HG03095 (cell line): ENCODE measurements around the gene MTCH2.
A peak's percentile ranks its signal among the peaks of the same experiment; 100 is the strongest.

Source experiments
- ATAC-seq: cut with Tn5 transposase; IDR thresholded peaks from one replicate; pipeline ENCODE4 v1.9.1; 2021; ENCODE audit warnings: moderate library complexity; ENCODE audit not compliant: unreplicated experiment

The MTCH2 gene

DNA sequence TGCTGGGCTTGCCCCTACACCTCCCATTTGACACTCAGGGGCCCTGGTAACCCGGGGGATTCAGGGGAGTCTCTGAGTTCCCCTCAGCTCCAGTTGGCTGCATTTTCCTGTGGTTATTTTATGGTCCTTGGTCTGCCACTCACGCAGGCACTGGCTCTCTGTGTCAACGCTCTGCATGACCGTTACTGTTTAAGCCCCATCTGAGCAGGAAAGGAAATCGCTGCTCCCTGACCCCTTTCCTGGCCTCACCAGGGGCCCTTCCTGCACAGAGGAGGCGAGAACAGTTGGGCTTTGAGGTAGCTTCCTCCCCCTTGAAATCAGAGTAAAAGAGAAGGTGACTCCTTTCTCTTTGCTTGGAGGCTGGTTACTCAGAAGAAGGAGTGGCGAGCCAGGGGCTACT is 50.6 kb downstream of the MTCH2 start:
- ATAC-seq, result no peak

DNA sequence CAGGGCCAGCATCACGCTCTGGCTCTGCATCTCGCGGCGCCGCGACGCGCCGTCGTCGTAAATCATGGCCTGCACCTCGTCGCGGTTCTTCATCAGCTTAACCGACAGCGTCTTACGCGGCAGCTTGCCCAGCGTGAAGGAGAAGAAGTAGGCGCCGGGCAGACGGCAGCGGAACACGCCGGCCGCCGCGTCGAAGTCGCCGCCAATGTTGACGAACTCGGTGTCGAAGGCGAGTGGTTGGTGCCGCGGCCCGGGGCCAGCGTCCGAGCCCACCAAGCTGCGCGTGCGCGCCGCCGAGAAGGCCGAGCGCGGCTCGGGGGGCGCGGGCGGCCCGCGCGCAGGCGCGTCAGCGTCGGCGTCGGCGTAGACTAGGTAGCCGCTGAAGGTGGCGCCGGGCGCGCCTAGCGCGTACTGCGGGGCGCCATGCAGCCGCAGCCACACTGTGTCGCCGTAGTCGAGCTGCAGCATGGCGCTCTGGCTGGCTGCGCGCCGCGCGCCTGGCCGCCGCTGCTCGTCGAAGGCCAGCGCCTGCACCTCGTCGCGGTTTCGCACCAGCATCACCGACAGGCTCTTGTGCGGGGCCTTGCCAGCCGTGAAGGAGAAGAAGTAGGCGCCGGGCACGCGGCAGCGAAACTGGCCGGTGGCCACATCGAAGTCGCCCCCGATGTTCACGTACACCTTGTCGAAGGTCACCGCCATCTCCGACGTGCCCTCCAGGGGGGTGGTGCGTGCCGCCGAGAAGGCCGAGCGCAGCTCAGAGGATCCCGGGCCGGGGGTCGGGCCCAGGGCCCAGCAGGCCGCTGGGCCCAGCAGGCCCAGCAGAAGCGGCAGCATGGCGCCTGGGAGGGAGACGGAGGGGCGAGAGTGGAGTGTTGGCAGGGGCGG is 52.1 kb downstream of the MTCH2 start:
- no peak for ATAC-seq

GRCh38 chr11:47589584-47589976 is 52.8 kb downstream of the MTCH2 start:
- ATAC-seq, result no peak

- ATAC-seq, result no peak
Observed at GRCh38 chr11:47589118-47589517, 53.2 kb downstream of the MTCH2 start.

DNA sequence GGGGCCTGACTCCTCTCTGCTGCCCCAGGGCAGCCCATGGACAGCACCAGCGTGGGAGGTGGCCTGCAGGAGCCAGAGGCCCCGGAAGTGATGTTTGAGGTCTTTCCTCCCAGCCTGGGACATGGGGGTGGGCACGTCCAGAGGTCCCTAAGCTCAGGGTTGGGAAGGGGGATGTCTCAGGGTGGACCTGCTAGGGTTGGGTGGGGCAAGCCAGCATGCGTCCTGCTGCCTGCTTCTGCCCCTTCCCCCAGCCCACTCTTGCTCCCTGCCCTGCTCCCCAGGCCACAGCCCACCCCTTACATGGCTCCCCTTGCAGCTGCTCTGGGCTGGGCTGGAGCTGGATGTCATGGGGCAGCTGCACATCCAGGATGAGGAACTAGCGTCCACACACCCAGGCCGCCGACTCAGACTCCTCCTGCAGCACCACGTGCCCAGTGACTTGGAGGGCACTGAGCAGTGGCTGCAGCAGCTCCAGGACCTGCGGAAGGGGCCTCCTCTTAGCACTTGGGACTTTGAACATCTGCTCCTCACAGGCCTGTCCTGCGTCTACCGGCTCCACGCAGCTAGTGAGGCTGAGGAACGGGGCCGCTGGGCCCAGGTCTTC is 54.5 kb downstream of the MTCH2 start:
- no peak for ATAC-seq

- ATAC-seq, result no peak
Observed at GRCh38 chr11:47587039-47587716, 55.2 kb downstream of the MTCH2 start.

GRCh38 chr11:47586098-47586855 is 56.1 kb downstream of the MTCH2 start, which contains the start of gene FAM180B:
FAM180B (plus strand) TSS chr11:47586678; CDS start chr11:47586769, 91 bp downstream.
- ATAC-seq, result no peak

DNA sequence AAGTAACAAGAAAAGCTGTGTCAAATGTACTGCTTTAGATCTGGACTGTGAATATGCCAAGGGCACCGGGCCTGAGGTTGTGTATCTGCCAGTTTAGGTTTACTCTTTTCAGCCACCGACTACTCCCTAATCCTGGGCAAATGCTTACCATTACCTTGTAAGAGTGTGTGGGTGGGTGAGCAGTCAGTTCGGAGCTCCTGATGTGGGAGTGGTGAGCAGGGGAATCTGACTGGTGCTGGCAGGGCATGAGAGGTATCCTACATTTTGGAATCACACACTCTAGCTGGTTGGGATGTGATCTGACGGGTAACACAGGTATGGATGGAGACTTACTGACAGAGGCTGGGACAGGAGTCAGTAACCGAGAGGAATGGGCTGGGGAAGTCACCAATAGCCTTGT is 58.5 kb downstream of the MTCH2 start:
- no peak for ATAC-seq

DNA sequence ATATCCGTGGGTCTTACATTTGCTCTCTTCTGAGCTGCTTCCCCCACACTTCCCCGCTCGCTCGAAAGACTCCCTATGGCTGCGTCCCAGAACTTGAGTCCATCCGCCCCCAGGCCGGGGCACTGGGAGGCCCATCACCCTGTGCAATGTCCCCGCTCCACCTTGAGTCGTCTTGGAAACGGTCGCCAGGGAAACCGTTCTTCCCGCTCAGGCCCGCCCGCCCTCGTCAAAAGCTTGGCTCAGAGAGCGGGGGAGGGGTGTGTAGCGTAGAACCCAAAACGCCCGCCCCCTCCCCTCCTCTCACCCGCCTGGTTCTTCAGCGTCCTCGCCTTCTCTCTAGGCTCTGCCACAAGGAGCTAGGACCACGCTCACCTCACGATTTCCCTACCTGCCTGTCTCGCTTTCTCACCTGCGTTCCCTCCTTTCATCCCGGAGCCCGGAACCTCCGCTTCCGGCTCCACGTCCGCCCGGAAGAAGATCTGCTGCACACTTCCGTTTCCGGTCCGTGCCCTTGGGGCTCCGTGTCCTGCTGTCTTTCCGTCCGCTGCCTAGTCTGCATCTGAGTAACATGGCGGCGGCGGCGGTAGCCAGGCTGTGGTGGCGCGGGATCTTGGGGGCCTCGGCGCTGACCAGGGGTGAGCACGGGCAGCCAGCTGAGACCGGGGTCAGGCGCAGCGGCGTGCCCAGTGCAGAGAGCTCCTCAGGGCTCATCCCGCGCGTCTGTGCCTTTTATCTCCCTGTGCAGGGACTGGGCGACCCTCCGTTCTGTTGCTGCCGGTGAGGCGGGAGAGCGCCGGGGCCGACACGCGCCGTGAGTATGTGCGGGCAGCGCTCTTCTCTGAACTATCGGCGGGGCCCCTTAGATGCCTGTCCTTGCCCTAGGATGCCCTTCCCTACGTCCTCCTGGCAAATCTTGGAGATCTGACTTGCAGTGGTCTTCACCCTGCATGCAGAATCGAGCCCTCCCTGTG is 63.5 kb downstream of the MTCH2 start, which contains the start of the genes KBTBD4 and NDUFS3:
TSS of gene KBTBD4 (minus strand) at position 447 of the 971 bp plus-strand sequence. CDS start at position 428, 19 bp downstream.
TSS of gene NDUFS3 (plus strand) at position 551 of the 971 bp plus-strand sequence. CDS start at position 569, 18 bp downstream.
- ATAC-seq, result peak; percentile 90

DNA sequence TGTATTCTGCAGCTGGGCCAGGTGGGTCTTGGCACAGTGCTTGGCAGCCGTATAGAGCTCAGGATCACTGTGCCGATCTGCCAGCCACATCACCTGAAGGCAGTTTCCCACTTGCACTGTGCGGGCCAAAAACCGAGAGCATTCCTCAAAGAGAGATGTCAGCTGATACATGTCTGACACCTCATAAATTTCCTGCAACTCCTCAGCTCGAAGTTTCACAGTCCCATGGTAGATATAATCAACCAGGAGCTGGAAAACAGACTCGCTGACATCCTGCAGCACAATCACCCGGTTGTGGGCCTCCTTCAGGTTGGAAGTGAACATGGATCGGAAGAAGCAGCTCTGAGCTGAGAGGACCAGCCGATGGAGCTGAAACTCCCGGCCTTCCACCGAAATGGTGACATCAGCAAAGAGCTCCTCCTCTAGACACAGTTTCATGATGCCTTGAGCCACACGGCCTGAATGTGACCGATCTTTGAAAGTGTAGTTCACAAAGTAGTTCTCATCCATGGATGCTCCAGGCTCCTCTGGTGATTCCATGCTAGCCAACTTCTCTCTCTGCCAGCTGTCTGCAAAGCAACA is 64.8 kb downstream of the MTCH2 start:
- ATAC-seq, result no peak

GRCh38 chr11:47573321-47573720 is 69.0 kb downstream of the MTCH2 start:
- ATAC-seq, result no peak

DNA sequence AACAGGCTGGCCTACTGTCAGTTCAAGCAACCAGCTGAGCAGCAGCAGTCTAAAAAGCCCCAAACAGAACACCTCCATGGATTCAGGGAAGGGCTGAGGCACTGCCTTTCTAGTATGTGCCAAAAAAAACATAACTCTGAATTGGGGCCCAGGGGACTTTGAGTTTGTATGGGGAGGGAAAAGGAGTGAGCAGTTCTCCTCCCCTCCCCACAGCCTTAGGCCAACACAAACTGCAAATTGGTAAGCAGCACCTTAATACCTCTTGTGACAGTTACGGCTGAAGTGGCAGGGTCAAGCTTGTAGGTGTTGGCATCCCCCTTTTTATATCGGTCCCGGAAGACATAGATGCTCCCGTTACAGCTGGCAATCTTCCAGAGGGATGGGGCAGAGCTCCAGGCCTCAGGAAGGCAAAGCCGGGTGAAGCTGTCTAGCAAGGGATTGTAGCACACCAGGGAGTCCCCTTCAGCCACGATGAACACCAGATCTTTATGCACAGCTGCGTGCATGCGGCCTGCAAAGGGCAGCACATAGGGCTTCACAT is 69.6 kb downstream of the MTCH2 start:
- no peak for ATAC-seq

DNA sequence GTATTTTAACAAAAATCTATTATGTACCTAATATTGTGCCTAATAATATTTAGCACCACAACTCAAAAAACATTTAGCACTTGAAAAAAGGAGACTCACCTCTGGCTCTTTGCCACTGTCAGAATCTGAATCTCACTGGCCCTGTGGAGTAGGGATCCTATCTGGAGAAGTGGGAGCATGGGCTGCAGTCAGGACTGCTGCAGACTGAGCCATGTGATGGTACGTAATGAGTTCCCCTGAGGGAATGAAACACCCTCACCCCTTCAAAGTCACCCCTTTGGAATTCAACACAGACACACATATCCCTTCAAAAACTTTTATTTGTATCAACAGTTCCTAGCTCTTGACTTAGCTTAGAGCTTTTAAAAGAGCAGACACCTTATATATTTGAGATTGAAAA is 70.5 kb downstream of the MTCH2 start:
- ATAC-seq, result no peak

DNA sequence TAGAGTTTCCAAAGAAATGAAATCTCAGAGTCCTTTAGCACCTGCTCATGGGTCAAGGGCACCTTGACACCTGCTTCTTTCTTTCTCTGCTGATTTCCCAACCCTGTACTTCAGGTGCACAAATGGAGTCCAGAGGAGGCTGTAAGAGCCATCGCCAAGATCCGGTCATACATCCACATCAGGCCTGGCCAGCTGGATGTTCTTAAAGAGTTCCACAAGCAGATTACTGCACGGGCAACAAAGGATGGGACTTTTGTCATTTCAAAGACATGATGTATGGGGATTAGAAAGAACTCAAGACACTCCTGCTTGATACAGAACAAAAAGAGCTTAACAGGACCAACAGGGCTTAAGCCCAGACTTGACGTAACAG is 71.0 kb downstream of the MTCH2 start:
- no peak for ATAC-seq

- ATAC-seq, result no peak
Observed at GRCh38 chr11:47570651-47571356, 71.6 kb downstream of the MTCH2 start.

- no peak for ATAC-seq
Observed at GRCh38 chr11:47569646-47570045, 72.7 kb downstream of the MTCH2 start.
